GM12878 (cell line): ENCODE data around the gene SKP2.

Source experiments
- BHLHE40 ChIP-seq, 2 experiments: fragments of 450-650 bp in 1 of 2; IDR thresholded peaks; 2 replicates each; pipeline ENCODE4 v1.6.1; 2011 to 2017; ENCODE audit warnings: low read depth in 2 of 2, borderline replicate concordance in 1 of 2, improper control_type of control experiment in 1 of 2, low read length in 1 of 2, mild to moderate bottlenecking in 1 of 2
- EP300 ChIP-seq, 2 experiments: fragments of 150-350 bp in 1 of 2; IDR thresholded peaks; 2 replicates each; pipeline ENCODE4 v1.6.1; 2011 to 2012; ENCODE audit warnings: low read depth in 2 of 2, low read length in 2 of 2, borderline replicate concordance in 1 of 2, improper control_type of control experiment in 1 of 2, inconsistent platforms in 1 of 2; ENCODE audit not compliant: control insufficient read depth in 1 of 2
- EZH2 ChIP-seq: IDR thresholded peaks from 2 replicates; pipeline ENCODE4 v1.6.1; 2012; ENCODE audit warnings: low read depth, mild to moderate bottlenecking, control low read depth, inconsistent platforms, low read length, borderline replicate concordance; ENCODE audit not compliant: control insufficient read depth
- NR2C2 ChIP-seq: IDR thresholded peaks from 2 replicates; pipeline ENCODE4 v1.6.1; 2011; ENCODE audit warnings: borderline replicate concordance, low read depth; ENCODE audit not compliant: control insufficient read depth, insufficient read length
- POLR2A ChIP-seq: IDR thresholded peaks from 2 replicates; pipeline ENCODE4 v1.6.1; 2011; ENCODE audit warnings: low read depth, mild to moderate bottlenecking, low read length
- POLR2AphosphoS2 ChIP-seq: IDR thresholded peaks from 2 replicates; pipeline ENCODE4 v1.6.1; 2011; ENCODE audit warnings: low read depth, mild to moderate bottlenecking, low read length, improper control_type of control experiment, moderate library complexity
- SRF ChIP-seq, 2 experiments: IDR thresholded peaks; 2 replicates each; pipeline ENCODE4 v1.6.1; 2011; ENCODE audit warnings: low read depth in 2 of 2, low read length in 2 of 2, mild to moderate bottlenecking in 1 of 2, moderate library complexity in 1 of 2
- TAF1 ChIP-seq: IDR thresholded peaks from 2 replicates; pipeline ENCODE4 v1.6.1; 2011; ENCODE audit warnings: mild to moderate bottlenecking, low read depth, low read length, borderline replicate concordance
- TARDBP ChIP-seq: IDR thresholded peaks from 2 replicates; pipeline ENCODE4 v1.6.1; 2016; ENCODE audit warnings: borderline replicate concordance
- TF ChIP-seq, protein P1 (sequence below), 3 experiments: IDR thresholded peaks in 2 of 3; conservative IDR thresholded peaks in 1 of 3; 2 replicates each; pipeline ENCODE4 v1.5.1; 2011; ENCODE audit warnings: low read depth in 3 of 3, low read length in 3 of 3, mild to moderate bottlenecking in 3 of 3, control low read depth in 2 of 3, moderate library complexity in 2 of 3, inconsistent platforms in 1 of 3, mixed read lengths in 1 of 3; ENCODE audit not compliant: control insufficient read depth in 2 of 3, insufficient read depth in 1 of 3; ENCODE audit errors: extremely low read depth in 1 of 3
- TF ChIP-seq, protein P2 (sequence below): fragments of 150-350 bp; IDR thresholded peaks from 2 replicates; pipeline ENCODE4 v1.6.1; 2014; ENCODE audit warnings: mild to moderate bottlenecking, low read depth, low read length
- TF ChIP-seq, protein P3 (sequence below): IDR thresholded peaks from 2 replicates; pipeline ENCODE4 v1.6.1; 2011; ENCODE audit warnings: low read depth, low read length, improper control_type of control experiment, borderline replicate concordance

DNA sequence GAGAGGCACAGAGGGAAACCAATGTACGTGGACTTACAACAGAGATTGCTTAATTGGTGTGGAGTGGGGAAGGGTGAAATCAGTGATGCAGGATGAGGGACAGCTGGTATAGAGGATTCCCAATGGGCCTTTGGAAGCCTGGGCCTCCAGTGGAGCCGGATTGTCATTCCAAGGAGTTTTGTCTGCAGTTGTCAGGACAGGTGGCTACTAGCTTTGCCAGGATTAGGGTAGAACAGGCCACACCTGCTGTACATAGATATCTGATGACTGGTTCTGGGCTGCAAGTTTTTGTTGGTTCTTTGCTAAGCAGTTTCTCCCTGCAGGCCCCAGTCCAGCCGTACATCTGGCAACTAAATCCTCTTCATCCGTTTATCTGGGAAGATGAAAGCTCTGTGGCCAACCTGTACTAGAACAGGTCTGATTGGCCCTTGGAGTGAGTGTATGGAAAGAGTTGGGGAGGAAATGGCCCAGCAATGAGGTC is 4.2 kb downstream of the SKP2 start:
- TF ChIP-seq EP300 (IDR thresholded peaks at IDR 0.05; ENCODE audit: borderline replicate concordance in 1 of 2, control insufficient read depth in 1 of 2, low read depth in 2 of 2, low read length in 2 of 2) (no peak), POLR2A (no peak), POLR2AphosphoS2 (no peak), TAF1 (no peak), BHLHE40 (IDR thresholded peaks at IDR 0.05; ENCODE audit: borderline replicate concordance in 1 of 2, low read depth in 2 of 2, low read length in 1 of 2) (no peak), SRF (IDR thresholded peaks at IDR 0.05; ENCODE audit: low read depth in 2 of 2, low read length in 2 of 2) (no peak), EZH2 (no peak), TARDBP (no peak), NR2C2 (no peak)
- TF ChIP-seq, protein P1, sequence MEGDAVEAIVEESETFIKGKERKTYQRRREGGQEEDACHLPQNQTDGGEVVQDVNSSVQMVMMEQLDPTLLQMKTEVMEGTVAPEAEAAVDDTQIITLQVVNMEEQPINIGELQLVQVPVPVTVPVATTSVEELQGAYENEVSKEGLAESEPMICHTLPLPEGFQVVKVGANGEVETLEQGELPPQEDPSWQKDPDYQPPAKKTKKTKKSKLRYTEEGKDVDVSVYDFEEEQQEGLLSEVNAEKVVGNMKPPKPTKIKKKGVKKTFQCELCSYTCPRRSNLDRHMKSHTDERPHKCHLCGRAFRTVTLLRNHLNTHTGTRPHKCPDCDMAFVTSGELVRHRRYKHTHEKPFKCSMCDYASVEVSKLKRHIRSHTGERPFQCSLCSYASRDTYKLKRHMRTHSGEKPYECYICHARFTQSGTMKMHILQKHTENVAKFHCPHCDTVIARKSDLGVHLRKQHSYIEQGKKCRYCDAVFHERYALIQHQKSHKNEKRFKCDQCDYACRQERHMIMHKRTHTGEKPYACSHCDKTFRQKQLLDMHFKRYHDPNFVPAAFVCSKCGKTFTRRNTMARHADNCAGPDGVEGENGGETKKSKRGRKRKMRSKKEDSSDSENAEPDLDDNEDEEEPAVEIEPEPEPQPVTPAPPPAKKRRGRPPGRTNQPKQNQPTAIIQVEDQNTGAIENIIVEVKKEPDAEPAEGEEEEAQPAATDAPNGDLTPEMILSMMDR (IDR thresholded peaks at IDR 0.05 in 2 of 3, conservative IDR thresholded peaks at IDR 0.05 in 1 of 3; ENCODE audit: control insufficient read depth in 2 of 3, extremely low read depth in 1 of 3, insufficient read depth in 1 of 3, low read depth in 3 of 3, low read length in 3 of 3): no peak
- TF ChIP-seq, protein P2, sequence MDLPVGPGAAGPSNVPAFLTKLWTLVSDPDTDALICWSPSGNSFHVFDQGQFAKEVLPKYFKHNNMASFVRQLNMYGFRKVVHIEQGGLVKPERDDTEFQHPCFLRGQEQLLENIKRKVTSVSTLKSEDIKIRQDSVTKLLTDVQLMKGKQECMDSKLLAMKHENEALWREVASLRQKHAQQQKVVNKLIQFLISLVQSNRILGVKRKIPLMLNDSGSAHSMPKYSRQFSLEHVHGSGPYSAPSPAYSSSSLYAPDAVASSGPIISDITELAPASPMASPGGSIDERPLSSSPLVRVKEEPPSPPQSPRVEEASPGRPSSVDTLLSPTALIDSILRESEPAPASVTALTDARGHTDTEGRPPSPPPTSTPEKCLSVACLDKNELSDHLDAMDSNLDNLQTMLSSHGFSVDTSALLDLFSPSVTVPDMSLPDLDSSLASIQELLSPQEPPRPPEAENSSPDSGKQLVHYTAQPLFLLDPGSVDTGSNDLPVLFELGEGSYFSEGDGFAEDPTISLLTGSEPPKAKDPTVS: no peak
- TF ChIP-seq, protein P3, sequence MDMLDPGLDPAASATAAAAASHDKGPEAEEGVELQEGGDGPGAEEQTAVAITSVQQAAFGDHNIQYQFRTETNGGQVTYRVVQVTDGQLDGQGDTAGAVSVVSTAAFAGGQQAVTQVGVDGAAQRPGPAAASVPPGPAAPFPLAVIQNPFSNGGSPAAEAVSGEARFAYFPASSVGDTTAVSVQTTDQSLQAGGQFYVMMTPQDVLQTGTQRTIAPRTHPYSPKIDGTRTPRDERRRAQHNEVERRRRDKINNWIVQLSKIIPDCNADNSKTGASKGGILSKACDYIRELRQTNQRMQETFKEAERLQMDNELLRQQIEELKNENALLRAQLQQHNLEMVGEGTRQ: no peak
